ENCODE data around the gene GRIP2. TPM values are rescaled to one million over a fixed set of nuclear protein-coding genes. Genes with fewer than 3 reads are reported as not detected.

Gene GRIP2
- total RNA-seq, 1 donor: 1.4 TPM

DNA sequence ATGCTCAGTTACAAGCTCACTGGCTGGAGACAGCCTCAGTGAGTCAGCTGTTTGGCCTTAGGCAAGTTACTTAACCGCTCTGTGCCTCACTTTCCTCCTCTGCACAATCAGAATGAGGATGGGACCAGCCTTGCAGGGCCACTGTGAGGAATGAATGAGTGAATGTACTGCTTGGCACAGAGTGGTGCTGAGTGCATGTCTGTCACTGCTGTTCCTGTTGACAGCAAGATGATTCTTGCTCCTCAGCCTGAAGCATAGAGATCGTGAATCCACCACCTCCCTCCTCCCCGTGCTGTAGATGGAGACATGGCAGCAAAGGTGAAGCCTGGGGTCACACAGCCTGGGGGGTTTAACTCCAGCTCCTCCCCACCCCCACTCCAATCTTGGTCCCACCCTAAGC, 14.6 kb upstream of the GRIP2 start:
- Histone ChIP-seq H3K27me3 (ENCODE audit: insufficient read depth, low read length) (peaks cover 33% of the 10 kb centered on the region), H2AFZ (ENCODE audit: low read length) (no peak overlapping the region), H3K9me3 (ENCODE audit: low read depth, low read length) (no peaks in the 10 kb centered on the region), H3K27ac (ENCODE audit: low read depth, low read length) (no peak overlapping the region), H3K36me3 (ENCODE audit: insufficient read depth, low read length) (no peaks in the 10 kb centered on the region), H3K4me3 (ENCODE audit: insufficient read depth, low read length) (no peak overlapping the region), H3K4me1 (ENCODE audit: insufficient read depth, low read length) (no peaks in the 10 kb centered on the region), H3K79me2 (ENCODE audit: insufficient read depth, low read length) (no peaks in the 10 kb centered on the region), H4K20me1 (ENCODE audit: insufficient read depth, low read length) (no peaks in the 10 kb centered on the region), H3K4me2 (ENCODE audit: insufficient read depth, low read length) (no peak overlapping the region)
- DNase-seq (ENCODE audit: insufficient read length, low spot score, missing footprints): peak; percentile 55
- TF ChIP-seq, protein P1, sequence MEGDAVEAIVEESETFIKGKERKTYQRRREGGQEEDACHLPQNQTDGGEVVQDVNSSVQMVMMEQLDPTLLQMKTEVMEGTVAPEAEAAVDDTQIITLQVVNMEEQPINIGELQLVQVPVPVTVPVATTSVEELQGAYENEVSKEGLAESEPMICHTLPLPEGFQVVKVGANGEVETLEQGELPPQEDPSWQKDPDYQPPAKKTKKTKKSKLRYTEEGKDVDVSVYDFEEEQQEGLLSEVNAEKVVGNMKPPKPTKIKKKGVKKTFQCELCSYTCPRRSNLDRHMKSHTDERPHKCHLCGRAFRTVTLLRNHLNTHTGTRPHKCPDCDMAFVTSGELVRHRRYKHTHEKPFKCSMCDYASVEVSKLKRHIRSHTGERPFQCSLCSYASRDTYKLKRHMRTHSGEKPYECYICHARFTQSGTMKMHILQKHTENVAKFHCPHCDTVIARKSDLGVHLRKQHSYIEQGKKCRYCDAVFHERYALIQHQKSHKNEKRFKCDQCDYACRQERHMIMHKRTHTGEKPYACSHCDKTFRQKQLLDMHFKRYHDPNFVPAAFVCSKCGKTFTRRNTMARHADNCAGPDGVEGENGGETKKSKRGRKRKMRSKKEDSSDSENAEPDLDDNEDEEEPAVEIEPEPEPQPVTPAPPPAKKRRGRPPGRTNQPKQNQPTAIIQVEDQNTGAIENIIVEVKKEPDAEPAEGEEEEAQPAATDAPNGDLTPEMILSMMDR (IDR thresholded peaks at IDR 0.05; ENCODE audit: extremely low read depth, low read depth, low read length): no peak

GRCh38 chr3:14553871-14554270, 13.7 kb upstream of the GRIP2 start:
- H3K27me3 ChIP-seq (ENCODE audit: insufficient read depth, low read length): peaks cover 36% of the 10 kb centered on the region
- no peak for DNase-seq (ENCODE audit: insufficient read length, low spot score, missing footprints)
- H3K36me3 ChIP-seq (ENCODE audit: insufficient read depth, low read length): no peaks in the 10 kb centered on the region
- no peaks in the 10 kb centered on the region for H3K9me3 ChIP-seq (ENCODE audit: low read depth, low read length)
- H3K79me2 ChIP-seq (ENCODE audit: insufficient read depth, low read length): no peaks in the 10 kb centered on the region
- H3K4me2 ChIP-seq (ENCODE audit: insufficient read depth, low read length): no peak overlapping the region
- H3K27ac ChIP-seq (ENCODE audit: low read depth, low read length): no peak overlapping the region
- H4K20me1 ChIP-seq (ENCODE audit: insufficient read depth, low read length): no peaks in the 10 kb centered on the region
- TF ChIP-seq, protein P1 (IDR thresholded peaks at IDR 0.05; ENCODE audit: extremely low read depth, low read depth, low read length): no peak
- H2AFZ ChIP-seq (ENCODE audit: low read length): no peak overlapping the region
- no peaks in the 10 kb centered on the region for H3K4me1 ChIP-seq (ENCODE audit: insufficient read depth, low read length)
- no peak overlapping the region for H3K4me3 ChIP-seq (ENCODE audit: insufficient read depth, low read length)

- H3K27me3 ChIP-seq (ENCODE audit: insufficient read depth, low read length): peaks cover 40% of the 10 kb centered on the region
- no peaks in the 10 kb centered on the region for H3K79me2 ChIP-seq (ENCODE audit: insufficient read depth, low read length)
- H3K9me3 ChIP-seq (ENCODE audit: low read depth, low read length): no peaks in the 10 kb centered on the region
- no peaks in the 10 kb centered on the region for H4K20me1 ChIP-seq (ENCODE audit: insufficient read depth, low read length)
- H3K27ac ChIP-seq (ENCODE audit: low read depth, low read length): no peak overlapping the region
- no peaks in the 10 kb centered on the region for H3K36me3 ChIP-seq (ENCODE audit: insufficient read depth, low read length)
- no peak overlapping the region for H3K4me2 ChIP-seq (ENCODE audit: insufficient read depth, low read length)
- TF ChIP-seq, protein P1 (IDR thresholded peaks at IDR 0.05; ENCODE audit: extremely low read depth, low read depth, low read length): no peak
- no peak overlapping the region for H3K4me3 ChIP-seq (ENCODE audit: insufficient read depth, low read length)
- DNase-seq (ENCODE audit: insufficient read length, low spot score, missing footprints): peak; percentile 50
- H2AFZ ChIP-seq (ENCODE audit: low read length): no peak overlapping the region
- no peaks in the 10 kb centered on the region for H3K4me1 ChIP-seq (ENCODE audit: insufficient read depth, low read length)
Measured at GRCh38 chr3:14552717-14553116, 12.6 kb upstream of the GRIP2 start.

DNA sequence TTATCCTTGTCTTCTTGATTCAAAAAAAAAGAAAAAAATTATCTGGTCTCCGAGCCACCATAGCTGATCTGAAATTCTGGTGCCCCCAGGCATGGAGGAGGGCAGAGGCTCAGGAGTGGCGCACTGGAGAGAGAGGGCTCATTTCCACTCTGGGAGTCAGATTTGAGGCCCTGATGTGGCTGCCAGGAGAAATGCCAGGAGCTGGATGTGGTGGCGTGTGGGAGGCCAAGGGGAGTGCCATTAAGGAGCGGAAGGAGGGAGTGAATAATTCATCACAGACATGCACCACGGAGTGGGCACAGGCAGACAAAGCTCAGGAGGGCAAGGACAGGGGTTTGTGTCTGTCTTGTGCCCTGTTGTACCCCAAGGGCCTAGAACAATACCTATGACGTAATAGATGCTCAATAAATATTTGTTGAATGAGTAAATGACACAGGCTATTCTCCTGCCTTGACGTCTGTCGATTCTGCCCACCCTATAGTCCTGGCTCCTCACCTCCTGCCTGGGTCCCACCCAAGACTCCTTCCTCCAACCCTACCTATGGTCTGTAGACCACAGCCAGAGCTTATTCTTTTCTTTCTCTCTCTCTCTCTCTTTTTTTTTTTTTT, 12.0 kb upstream of the GRIP2 start:
- DNase-seq (ENCODE audit: insufficient read length, low spot score, missing footprints): peak; percentile 59
- Histone ChIP-seq H3K4me2 (ENCODE audit: insufficient read depth, low read length) (no peak overlapping the region), H3K4me1 (ENCODE audit: insufficient read depth, low read length) (no peaks in the 10 kb centered on the region), H3K27ac (ENCODE audit: low read depth, low read length) (no peak overlapping the region), H4K20me1 (ENCODE audit: insufficient read depth, low read length) (no peaks in the 10 kb centered on the region), H3K9me3 (ENCODE audit: low read depth, low read length) (no peaks in the 10 kb centered on the region), H3K4me3 (ENCODE audit: insufficient read depth, low read length) (no peak overlapping the region), H3K79me2 (ENCODE audit: insufficient read depth, low read length) (no peaks in the 10 kb centered on the region), H3K27me3 (ENCODE audit: insufficient read depth, low read length) (peaks cover 42% of the 10 kb centered on the region), H2AFZ (ENCODE audit: low read length) (no peak overlapping the region), H3K36me3 (ENCODE audit: insufficient read depth, low read length) (no peaks in the 10 kb centered on the region)
- TF ChIP-seq, protein P1 (IDR thresholded peaks at IDR 0.05; ENCODE audit: extremely low read depth, low read depth, low read length): no peak

Measured in osteoblast (primary cell).